22Rv1 (cell line): Measurements from ENCODE around the gene PDCD11.

ENCODE experiments used
- ZFX ChIP-seq: fragments of 450-650 bp; IDR thresholded peaks from 2 replicates; pipeline ENCODE4 v1.6.1; 2017; ENCODE audit warnings: antibody characterized with exemption, borderline replicate concordance
- TF ChIP-seq, protein P1 (sequence below): fragments of 450-650 bp; IDR thresholded peaks from 2 replicates; pipeline ENCODE4 v1.5.1; 2017; ENCODE audit warnings: mild to moderate bottlenecking

DNA sequence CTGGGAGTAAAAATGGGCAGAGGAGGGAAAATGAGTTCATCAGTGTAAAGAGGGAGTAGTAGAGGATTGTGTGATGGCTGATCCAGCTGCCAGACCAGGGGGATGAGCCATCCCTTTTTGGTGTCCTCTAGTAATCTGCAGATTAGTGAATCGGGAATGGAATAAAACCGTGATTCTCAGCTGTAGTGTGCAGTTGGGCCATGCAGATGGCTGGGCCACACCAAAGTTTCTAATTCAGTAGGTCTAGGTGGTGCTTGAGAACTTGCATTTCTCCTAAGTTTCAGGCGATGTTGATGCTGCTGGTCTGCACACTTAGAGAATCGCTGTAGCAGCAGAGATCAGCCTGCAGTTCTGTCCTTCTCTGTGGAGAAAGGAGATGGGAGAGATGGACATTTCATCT lies 22.7 kb downstream of the PDCD11 start:
- TF ChIP-seq, protein P1, sequence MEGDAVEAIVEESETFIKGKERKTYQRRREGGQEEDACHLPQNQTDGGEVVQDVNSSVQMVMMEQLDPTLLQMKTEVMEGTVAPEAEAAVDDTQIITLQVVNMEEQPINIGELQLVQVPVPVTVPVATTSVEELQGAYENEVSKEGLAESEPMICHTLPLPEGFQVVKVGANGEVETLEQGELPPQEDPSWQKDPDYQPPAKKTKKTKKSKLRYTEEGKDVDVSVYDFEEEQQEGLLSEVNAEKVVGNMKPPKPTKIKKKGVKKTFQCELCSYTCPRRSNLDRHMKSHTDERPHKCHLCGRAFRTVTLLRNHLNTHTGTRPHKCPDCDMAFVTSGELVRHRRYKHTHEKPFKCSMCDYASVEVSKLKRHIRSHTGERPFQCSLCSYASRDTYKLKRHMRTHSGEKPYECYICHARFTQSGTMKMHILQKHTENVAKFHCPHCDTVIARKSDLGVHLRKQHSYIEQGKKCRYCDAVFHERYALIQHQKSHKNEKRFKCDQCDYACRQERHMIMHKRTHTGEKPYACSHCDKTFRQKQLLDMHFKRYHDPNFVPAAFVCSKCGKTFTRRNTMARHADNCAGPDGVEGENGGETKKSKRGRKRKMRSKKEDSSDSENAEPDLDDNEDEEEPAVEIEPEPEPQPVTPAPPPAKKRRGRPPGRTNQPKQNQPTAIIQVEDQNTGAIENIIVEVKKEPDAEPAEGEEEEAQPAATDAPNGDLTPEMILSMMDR, result no peak
- no peak for TF ChIP-seq ZFX
